ENCODE measurements around the gene SEMA5B.

The SEMA5B gene

GRCh38 chr3:123021996-123022510 is 5.5 kb downstream of the SEMA5B start:
- DNase-seq = no peak

GRCh38 chr3:123021388-123021787 is 6.2 kb downstream of the SEMA5B start:
- DNase-seq = no peak

GRCh38 chr3:123020709-123021108 is 6.9 kb downstream of the SEMA5B start:
- no peak for DNase-seq

- no peak for DNase-seq
Observed at GRCh38 chr3:123019591-123019990, 8.0 kb downstream of the SEMA5B start.

GRCh38 chr3:123019161-123019560 is 8.4 kb downstream of the SEMA5B start:
- no peak for DNase-seq

GRCh38 chr3:123018683-123019082 is 8.9 kb downstream of the SEMA5B start:
- DNase-seq = no peak

GRCh38 chr3:123015596-123015995 is 12.0 kb downstream of the SEMA5B start:
- no peak for DNase-seq

- DNase-seq = no peak
Observed at GRCh38 chr3:123013876-123014275, 13.7 kb downstream of the SEMA5B start.

GRCh38 chr3:123012652-123013051 is 14.9 kb downstream of the SEMA5B start:
- no peak for DNase-seq

GRCh38 chr3:123011447-123011846 is 16.1 kb downstream of the SEMA5B start:
- DNase-seq = no peak

- no peak for DNase-seq
Observed at GRCh38 chr3:123008840-123009239, 18.7 kb downstream of the SEMA5B start.

GRCh38 chr3:123006609-123007008 is 21.0 kb downstream of the SEMA5B start:
- DNase-seq = no peak

- no peak for DNase-seq
Observed at GRCh38 chr3:123005291-123005690, 22.3 kb downstream of the SEMA5B start.

- DNase-seq = no peak
Observed at GRCh38 chr3:123004201-123004918, 23.2 kb downstream of the SEMA5B start.

- no peak for DNase-seq
Observed at GRCh38 chr3:123002749-123003497, 24.6 kb downstream of the SEMA5B start.

- no peak for DNase-seq
Observed at GRCh38 chr3:123002100-123002748, 25.3 kb downstream of the SEMA5B start.

GRCh38 chr3:122998856-122999255 is 28.7 kb downstream of the SEMA5B start:
- DNase-seq = no peak

GRCh38 chr3:122998206-122998605 is 29.4 kb downstream of the SEMA5B start:
- DNase-seq = no peak

GRCh38 chr3:122996038-122996580 is 31.5 kb downstream of the SEMA5B start:
- no peak for DNase-seq

GRCh38 chr3:122994954-122995353 is 32.6 kb downstream of the SEMA5B start:
- DNase-seq = no peak

GRCh38 chr3:122993124-122993978 is 34.2 kb downstream of the SEMA5B start:
- DNase-seq = no peak

GRCh38 chr3:122992676-122993075 is 34.9 kb downstream of the SEMA5B start:
- no peak for DNase-seq

All from CD4-positive, alpha-beta T cell treated with Interleukin-1 beta for 1 hour (primary cell).